SK-N-MC (cell line): ENCODE results near the gene PCGF1.

Experiments used
- DNase-seq: peaks from one replicate; pipeline ENCODE4 v3.0.0-alpha.2; 2011; ENCODE audit warnings: low read depth, low spot score
- H3K27ac ChIP-seq: fragments of 200-600 bp; sonication (generic); 2 replicates; pipeline ENCODE4 v1.5.1; 2016; ENCODE audit warnings: mixed run types
- H3K36me3 ChIP-seq: fragments of 200-600 bp; sonication (generic); 2 replicates; pipeline ENCODE4 v1.6.1; 2017; ENCODE audit warnings: antibody characterized with exemption, low read length, mixed read lengths; ENCODE audit not compliant: insufficient read depth
- H3K4me3 ChIP-seq: fragments of 200-600 bp; sonication (generic); 2 replicates; pipeline ENCODE4 v1.5.1; 2016
- H3K9ac ChIP-seq: fragments of 200-600 bp; sonication (generic); 2 replicates; pipeline ENCODE4 v1.8.0; 2017; ENCODE audit warnings: mixed run types, mixed read lengths; ENCODE audit not compliant: insufficient read length
- H3K9me3 ChIP-seq: fragments of 200-600 bp; sonication (generic); 2 replicates; pipeline ENCODE4 v1.6.1; 2017; ENCODE audit warnings: low read depth, mild to moderate bottlenecking, antibody characterized with exemption, low read length, moderate library complexity, mixed read lengths
- EZH2 ChIP-seq: fragments of 200-600 bp; sonication (generic); IDR thresholded peaks from one replicate; pipeline ENCODE4 v1.6.1; 2017; ENCODE audit warnings: antibody characterized with exemption
- FOXP2 ChIP-seq: optimal IDR thresholded peaks from 2 replicates; pipeline ENCODE3; 2011; ENCODE audit warnings: mild to moderate bottlenecking, moderate library complexity; ENCODE audit not compliant: insufficient read depth; ENCODE audit errors: extremely low read length, control extremely low read depth
- POLR2AphosphoS5 ChIP-seq: IDR thresholded peaks from 2 replicates; pipeline ENCODE4 v1.6.1; 2012; ENCODE audit warnings: mild to moderate bottlenecking, low read depth, low read length, borderline replicate concordance

Gene PCGF1

GRCh38 chr2:74498500-74499266 is 8.8 kb downstream of the PCGF1 start:
- Histone ChIP-seq H3K36me3 (no peaks in the 10 kb centered on the region), H3K9ac (peak overlapping the region; percentile 64), H3K9me3 (no peaks in the 10 kb centered on the region), H3K4me3 (peak overlapping the region; percentile 81), H3K27ac (no peak overlapping the region)
- no peak; the same call in 1 of the 2 replicates for TF ChIP-seq POLR2AphosphoS5
- no peak for TF ChIP-seq EZH2
- TF ChIP-seq FOXP2 = no peak
- no peak for DNase-seq

GRCh38 chr2:74497777-74498499 is 9.6 kb downstream of the PCGF1 start:
- Histone ChIP-seq H3K9me3 (no peaks in the 10 kb centered on the region), H3K4me3 (no peak overlapping the region), H3K9ac (no peak overlapping the region), H3K27ac (no peak overlapping the region), H3K36me3 (no peaks in the 10 kb centered on the region; the same call in 1 of the 2 replicates)
- DNase-seq = no peak
- no peak for TF ChIP-seq POLR2AphosphoS5
- no peak for TF ChIP-seq EZH2

- TF ChIP-seq FOXP2 (no peak), EZH2 (no peak), POLR2AphosphoS5 (no peak)
- H3K4me3 ChIP-seq = no peak overlapping the region
- H3K36me3 ChIP-seq = peaks cover under 1% of the 10 kb centered on the region; the same call in 1 of the 2 replicates
- H3K9me3 ChIP-seq = no peaks in the 10 kb centered on the region
- no peak overlapping the region for H3K27ac ChIP-seq
- no peak overlapping the region for H3K9ac ChIP-seq
- DNase-seq = no peak
Measured at GRCh38 chr2:74496997-74497776, 10.3 kb downstream of the PCGF1 start.

- Histone ChIP-seq H3K4me3 (no peak overlapping the region), H3K36me3 (peaks cover 14% of the 10 kb centered on the region; the same call in 1 of the 2 replicates), H3K9ac (no peak overlapping the region), H3K9me3 (no peaks in the 10 kb centered on the region), H3K27ac (no peak overlapping the region)
- no peak for DNase-seq
- TF ChIP-seq EZH2 (no peak), POLR2AphosphoS5 (no peak), FOXP2 (no peak)
Measured at GRCh38 chr2:74495440-74495839, 12.1 kb downstream of the PCGF1 start.

GRCh38 chr2:74493546-74493945 is 13.9 kb downstream of the PCGF1 start:
- Histone ChIP-seq H3K4me3 (no peak overlapping the region), H3K9me3 (no peaks in the 10 kb centered on the region), H3K9ac (no peak overlapping the region), H3K36me3 (peaks cover 14% of the 10 kb centered on the region; the same call in 1 of the 2 replicates), H3K27ac (no peak overlapping the region)
- no peak for TF ChIP-seq FOXP2
- no peak for TF ChIP-seq POLR2AphosphoS5
- TF ChIP-seq EZH2 = no peak
- no peak for DNase-seq

- H3K27ac ChIP-seq = no peak overlapping the region
- TF ChIP-seq FOXP2 (no peak), POLR2AphosphoS5 (no peak), EZH2 (no peak)
- H3K36me3 ChIP-seq = peaks cover 14% of the 10 kb centered on the region; the same call in 1 of the 2 replicates
- H3K4me3 ChIP-seq = no peak overlapping the region
- H3K9me3 ChIP-seq = no peaks in the 10 kb centered on the region
- H3K9ac ChIP-seq = no peak overlapping the region
- no peak for DNase-seq
Measured at GRCh38 chr2:74491648-74492544, 15.6 kb downstream of the PCGF1 start.

- no peak overlapping the region for H3K27ac ChIP-seq
- no peaks in the 10 kb centered on the region for H3K9me3 ChIP-seq
- no peak overlapping the region for H3K4me3 ChIP-seq
- peaks cover 14% of the 10 kb centered on the region; the same call in 1 of the 2 replicates for H3K36me3 ChIP-seq
- no peak for DNase-seq
- TF ChIP-seq FOXP2 = no peak
- no peak for TF ChIP-seq POLR2AphosphoS5
- TF ChIP-seq EZH2 = no peak
- H3K9ac ChIP-seq = no peak overlapping the region
Measured at GRCh38 chr2:74489906-74490305, 17.6 kb downstream of the PCGF1 start.
